A673 (cell line): ENCODE measurements around the gene RPN1.

Experiments
- CTCF ChIP-seq: fragments of 300-800, 200-600 bp; sonication (generic); conservative IDR thresholded peaks from 2 replicates; pipeline ENCODE4 v1.5.1; 2017; ENCODE audit warnings: low read depth, mild to moderate bottlenecking, antibody characterized with exemption, low read length, moderate library complexity, mixed read lengths
- EZH2 ChIP-seq: fragments of 200-600 bp; sonication (generic); IDR thresholded peaks from 2 replicates; pipeline ENCODE4 v1.6.1; 2017; ENCODE audit warnings: borderline replicate concordance, low read depth, mild to moderate bottlenecking, mixed read lengths, antibody characterized with exemption, low read length; ENCODE audit not compliant: poor library complexity, severe bottlenecking

- no peak for TF ChIP-seq CTCF
- TF ChIP-seq EZH2: no peak
Observed at GRCh38 chr3:128610451-128611070, 40.1 kb downstream of the RPN1 start.
